Fibroblast of skin of left biceps (primary cell): ENCODE results near the gene ANXA3.
A peak's percentile ranks its signal among the peaks of the same experiment; 100 is the strongest.
"Not testable (repeated sequence)": the region's sequence is repeated elsewhere in the genome, so short reads cannot be mapped to it uniquely, and the experiment has no call there.

Experiments used
- DNase-seq, 2 experiments: peaks; one replicate each; pipeline ENCODE4 v3.0.0-alpha.2; 2013; ENCODE audit warnings: low read depth in 2 of 2

The ANXA3 gene, protein sequence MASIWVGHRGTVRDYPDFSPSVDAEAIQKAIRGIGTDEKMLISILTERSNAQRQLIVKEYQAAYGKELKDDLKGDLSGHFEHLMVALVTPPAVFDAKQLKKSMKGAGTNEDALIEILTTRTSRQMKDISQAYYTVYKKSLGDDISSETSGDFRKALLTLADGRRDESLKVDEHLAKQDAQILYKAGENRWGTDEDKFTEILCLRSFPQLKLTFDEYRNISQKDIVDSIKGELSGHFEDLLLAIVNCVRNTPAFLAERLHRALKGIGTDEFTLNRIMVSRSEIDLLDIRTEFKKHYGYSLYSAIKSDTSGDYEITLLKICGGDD

DNA sequence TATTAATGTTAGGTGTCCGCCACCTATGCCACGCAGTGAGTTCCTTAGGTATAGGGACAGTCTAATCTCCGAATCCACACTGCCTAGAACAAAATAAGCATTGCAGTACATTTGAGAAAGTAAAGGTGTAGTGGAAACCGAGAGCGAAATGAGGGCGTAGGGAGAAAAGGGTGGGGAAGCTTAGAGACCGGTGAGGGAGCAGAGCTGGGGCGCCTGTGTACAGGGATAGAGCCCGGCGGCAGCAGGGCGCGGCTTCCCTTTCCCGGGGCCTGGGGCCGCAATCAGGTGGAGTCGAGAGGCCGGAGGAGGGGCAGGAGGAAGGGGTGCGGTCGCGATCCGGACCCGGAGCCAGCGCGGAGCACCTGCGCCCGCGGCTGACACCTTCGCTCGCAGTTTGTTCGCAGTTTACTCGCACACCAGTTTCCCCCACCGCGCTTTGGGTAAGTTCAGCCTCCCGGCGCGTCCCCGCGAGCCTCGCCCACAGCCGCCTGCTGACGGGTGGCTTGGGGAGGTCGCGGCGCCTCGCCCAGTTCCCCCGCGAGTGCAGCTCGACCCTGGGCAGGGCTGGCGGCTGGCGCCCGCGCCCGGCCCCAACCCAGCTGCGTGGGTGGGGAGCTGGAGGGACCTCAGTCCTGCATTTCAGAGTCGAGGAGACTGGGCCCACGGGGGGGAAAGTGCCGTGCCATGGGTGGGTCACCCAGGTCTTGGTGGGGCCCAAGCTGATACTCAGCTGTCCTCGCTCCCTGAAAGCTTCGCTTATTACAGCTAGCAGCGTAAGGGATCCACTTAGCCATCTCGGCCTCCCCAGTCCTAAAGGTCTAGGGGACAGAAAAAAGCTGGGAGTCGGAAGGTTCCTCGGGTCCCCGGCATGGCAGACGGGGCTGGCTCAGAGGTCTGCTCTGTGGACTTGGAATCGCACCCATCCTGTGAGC, at the start of gene ANXA3:
TSS of gene ANXA3 (plus strand) at position 351 of the 932 bp plus-strand sequence. CDS start 2,704 bp downstream, outside the sequence.
- DNase-seq: no peak

DNA sequence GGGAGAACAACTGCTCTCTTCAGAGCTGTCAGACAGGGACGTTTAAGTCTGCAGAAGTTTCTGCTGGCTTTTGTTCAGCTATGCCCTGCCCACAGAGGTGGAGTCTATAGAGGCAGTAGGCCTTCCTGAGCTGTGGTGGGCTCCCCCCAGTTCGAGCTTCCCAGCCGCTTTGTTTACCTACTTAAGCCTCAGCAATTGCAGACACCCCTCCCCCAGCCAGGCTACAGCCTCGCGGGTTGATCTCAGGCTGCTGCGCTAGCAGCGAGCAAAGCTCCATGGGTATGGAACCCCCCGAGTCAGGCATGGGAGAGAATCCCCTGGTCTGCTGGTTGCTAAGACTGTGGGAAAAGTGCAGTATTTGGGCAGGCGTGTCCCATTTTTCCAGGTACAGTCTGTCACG, 45.3 kb upstream of the ANXA3 start:
- DNase-seq: not testable (repeated sequence)

DNA sequence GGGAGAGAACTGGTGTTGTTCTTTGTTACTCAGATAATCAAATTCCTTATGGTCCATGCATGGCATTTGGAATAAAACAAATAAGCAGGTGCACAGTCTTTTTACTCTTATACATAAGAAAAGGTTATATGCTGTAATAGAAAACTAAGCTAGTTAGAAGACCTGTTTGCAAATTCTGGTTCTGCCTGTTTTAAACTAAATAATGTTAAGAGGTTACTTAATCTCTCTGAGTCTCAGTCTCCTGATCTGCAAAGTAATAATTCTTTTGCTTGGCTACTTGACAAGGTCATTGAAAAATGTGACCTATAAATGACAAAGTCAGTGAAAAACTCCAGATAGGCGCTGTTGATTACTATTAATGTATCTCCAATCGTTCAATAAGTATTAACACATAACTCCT, 42.5 kb upstream of the ANXA3 start:
- DNase-seq: no peak

DNA sequence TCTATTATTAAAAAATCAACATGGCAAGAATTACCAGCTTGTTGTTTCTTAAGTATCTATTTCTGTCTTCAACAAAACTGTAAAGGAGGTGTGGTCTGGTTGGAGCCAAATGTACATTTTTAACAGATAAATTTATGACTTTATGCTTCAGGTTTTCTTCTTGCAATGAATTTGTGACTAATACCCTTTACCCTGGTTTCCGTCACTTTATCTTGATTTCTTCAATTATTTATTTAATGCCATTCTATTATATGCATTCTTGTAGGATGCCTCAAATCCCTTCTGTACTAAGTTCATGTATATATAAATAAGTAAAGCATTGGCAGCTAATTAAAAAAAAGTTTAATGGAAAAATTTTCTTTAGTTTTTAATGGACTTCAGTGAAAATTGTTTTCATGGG, 41.5 kb upstream of the ANXA3 start:
- DNase-seq: no peak

DNA sequence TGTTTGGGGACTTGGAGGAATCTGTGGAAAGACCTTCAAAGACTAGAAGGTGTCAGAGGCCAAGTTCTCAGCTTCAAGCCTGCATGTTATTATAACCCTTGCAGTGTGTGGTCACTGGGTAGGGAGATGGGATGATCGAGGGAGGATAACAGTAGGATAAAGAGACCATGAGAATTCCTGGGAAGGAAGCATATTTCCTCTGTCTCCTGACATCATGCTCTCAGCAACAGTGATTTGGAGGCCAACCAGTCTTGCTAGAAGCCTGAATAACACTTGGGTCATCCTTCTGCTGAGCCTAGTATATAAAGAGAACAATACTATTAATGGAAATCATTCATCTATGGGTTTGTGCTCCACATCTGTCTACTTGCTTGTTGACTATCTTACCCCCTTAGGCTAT, 40.9 kb upstream of the ANXA3 start:
- no peak for DNase-seq

DNA sequence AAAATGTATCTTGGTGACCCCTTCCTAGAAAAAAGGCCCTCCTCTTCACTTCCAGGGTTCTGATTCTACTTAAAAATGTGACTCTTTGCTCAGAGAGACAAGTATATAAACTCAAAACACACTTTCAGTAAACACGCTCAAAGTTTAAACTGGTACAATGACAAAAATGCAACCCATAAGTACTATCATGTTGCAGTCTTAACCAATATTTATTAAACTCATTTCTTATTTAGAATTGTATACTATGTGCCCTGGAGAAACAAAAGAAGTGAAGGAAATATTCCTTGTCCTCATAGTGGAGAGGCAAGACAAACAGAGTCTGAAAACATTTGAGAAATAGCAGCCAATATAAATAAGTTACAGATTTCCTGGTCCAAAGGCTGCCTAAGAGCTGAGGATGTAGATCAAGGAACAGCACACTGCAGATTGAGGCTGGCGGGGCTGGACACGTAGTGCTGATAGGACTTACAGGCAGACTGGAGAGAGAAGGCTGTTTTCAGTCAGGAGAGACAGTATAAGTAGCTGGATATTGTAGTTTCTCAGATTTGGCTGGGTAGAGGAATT, 39.1 kb upstream of the ANXA3 start:
- no peak for DNase-seq

DNA sequence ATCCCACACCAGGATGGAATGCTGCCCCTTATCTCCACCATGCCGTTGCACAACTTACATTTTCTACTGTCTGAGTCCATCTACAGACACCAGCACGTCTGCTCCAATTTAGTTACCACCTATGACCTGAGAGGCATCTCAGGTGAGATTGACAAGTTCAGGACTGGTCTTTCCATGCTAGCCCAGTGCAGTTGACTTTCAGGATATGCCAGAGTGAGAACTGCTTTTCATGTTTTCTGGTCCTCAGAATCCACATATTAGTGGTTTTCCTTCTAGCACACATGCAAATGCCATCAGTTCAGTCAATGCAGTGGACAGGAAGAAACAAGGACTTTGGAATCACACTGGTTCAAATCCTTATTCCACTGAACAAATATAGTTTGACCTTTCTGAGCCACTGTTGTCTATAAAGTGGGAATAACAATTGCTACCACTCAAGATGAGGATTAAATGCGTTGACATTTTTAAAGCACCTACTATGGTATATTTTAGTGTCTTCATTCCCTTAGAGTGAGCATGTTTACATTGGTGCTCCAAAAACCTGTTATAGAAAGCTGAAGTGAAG, 38.1 kb upstream of the ANXA3 start:
- DNase-seq: no peak

DNA sequence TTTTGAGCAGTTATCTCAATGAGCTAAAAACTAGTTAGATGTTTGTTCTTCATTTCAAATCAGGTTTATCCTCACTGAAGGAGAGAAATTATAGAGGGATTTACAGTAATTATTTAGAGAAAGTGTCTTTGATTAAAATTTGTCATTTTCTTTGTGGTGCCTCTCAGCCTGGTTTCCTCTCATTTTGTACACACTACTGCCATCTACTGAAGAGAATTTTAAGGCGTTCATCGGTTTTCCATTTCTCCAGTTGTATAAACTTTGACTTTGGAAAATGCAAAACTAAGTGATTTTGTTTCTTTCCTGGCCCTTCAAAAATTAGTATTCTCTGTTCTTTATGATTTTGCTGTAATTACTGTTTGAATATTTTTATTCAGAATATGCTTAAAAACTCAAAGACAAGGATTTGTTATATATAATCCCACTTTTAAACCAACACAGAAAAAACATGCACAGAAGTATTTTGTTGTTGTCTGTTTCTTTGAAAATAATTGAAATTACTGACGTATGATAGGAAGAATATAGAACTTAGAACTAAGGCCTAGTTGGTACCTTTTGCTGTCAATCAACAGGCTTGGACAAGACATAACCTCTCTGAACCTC, 34.4 kb upstream of the ANXA3 start:
- DNase-seq: peak in 1 of 2 experiments; percentile 9

DNA sequence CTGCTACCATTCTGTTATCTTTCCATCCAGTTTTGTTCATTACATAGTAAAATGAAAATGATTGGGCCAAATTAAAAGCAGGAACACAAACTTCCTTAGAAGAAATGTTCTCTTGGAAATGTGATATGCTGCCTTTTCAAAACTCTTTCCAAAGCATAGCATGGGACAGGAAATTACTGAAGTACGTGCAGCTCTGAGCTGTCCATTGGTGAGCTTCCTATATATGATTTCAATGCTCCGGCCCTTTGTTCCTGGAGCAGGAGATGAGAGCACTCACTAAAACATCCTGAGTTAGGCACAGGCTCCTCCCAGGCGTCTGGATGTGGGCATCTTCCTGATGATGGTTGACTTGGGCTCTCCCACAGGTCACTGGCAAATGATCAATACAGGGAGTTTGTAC, 33.0 kb upstream of the ANXA3 start:
- DNase-seq: no peak

DNA sequence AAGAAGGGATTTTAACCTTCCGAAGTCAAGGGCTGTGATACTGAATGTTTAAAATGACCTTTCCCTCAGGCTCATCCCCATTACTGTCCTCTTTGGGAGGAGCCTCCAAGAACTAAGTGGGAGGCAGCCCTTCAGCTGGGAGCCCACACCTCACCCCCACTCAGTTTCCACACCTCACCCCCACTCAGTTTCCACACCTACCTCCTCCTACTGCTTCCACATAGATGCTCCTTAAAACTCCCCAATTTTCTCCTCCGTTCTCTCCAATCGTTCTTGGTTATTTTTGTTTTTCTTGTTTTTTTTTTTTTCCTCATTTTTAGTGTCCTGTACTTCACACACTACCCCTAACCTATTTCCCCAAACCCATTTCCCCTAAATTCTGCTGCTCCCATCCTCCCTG, 31.6 kb upstream of the ANXA3 start:
- no peak for DNase-seq

DNA sequence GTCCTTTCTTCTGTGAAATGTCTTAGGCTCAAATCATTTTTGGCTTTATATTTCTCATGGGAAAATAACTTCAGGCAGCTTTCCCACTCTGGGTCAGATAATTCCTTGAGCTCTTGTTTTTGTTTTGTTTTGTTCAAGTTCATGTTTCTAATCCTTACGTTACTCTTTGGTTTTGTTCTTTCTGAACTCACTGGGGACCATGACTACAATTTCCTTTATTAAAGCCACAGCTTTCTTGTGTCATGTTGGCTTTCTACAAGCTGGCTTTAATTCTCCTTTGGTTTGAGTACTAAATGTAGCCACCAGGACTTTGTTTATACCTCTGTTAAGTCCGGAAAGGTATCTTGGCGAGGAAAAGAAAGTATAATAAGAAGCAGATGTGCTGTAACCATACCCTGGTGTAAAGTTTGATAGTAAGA, 30.8 kb upstream of the ANXA3 start:
- DNase-seq: peak in 1 of 2 experiments; percentile 21

DNA sequence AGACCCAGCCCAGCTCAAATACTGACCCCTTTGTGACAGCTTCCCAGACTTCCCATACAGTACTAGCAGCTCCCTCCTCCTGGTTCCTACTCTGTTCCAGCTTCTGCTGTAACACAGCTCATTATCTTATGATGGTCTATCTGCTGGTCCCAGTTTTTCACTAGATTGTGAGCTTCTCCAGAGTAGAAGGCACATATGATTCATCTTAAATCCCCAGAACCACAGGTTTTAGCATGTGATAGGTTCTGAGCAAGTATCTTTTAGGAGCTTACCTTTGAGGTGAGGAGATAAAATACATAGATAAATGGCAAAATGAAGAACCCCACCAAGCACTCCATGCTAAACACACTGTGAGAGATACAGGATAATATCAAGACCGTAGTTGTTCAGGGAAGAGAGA, 27.6 kb upstream of the ANXA3 start:
- no peak for DNase-seq

DNA sequence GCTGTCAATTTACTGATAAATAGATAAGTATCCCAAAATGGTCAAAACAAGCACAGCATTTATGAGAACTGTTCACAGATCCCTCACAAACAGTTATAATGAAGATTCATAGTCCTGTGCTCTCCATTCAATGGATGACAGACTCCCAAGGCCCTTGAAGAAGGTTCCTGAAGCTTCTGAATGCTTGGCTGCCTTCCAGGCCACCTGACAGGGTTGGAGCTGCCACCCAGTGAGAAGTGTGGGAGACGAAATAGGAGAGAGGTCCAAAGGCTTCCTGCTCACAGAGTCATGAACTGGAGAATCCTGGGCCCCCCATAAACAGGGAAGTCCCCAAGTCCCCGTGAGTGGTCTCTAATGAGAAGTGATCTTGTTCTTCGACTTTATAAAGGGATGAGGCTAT, 26.0 kb upstream of the ANXA3 start:
- DNase-seq: no peak

DNA sequence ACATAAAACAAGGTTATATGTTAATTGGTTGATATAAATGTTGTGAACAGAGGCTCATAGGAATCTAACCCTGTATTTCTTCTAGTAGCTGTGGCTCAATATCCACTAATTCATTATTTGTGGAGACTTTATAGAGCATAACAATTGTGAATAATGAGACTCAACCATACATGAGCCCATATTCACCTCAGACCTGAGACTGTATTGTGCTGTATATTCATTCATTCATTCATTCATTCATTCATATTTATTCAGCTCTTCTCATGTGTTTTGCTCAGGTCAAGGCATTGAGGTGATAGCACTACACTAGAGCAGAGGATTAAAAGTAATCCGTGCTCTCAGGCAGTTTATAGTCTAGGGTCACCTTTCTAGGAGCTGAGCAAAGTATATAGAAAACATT, 24.5 kb upstream of the ANXA3 start:
- no peak for DNase-seq

DNA sequence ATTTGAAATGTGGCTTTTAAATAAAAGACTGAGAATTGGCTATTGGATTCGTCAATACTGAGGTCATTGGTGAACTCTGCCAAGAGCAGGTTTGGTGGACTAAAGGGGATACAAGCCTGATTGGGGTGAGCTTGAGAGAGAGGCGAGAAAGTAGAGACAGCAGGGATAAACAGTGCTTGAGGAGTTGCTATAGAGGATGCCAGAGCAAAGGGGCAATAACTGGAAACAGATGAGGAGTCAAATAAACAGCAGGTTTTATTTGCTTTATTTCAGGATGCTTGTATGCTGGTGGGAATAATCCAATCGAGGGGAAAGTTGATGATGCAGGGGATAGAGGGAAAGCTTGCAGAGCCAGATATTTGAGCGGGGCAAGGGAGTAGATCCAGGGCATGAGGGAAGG, 24.0 kb upstream of the ANXA3 start:
- no peak for DNase-seq

DNA sequence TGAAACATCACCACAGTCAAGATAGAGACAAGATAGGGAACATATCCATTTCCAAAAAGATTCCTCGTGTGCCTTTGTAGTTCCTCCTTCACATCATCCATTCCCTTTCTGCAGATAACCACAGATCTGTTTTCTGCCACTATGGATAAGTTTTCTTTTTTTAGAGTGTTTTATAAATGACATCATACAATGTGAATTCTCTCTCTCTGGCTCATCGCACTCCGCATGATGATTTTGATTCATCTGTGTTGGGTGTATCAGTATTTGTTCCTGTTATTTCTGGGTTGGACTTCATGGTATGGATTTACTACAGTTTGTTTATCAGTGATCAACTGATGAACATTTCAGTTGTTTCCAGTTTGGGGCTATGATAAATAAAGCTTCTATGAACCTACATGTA, 23.2 kb upstream of the ANXA3 start:
- DNase-seq: no peak

DNA sequence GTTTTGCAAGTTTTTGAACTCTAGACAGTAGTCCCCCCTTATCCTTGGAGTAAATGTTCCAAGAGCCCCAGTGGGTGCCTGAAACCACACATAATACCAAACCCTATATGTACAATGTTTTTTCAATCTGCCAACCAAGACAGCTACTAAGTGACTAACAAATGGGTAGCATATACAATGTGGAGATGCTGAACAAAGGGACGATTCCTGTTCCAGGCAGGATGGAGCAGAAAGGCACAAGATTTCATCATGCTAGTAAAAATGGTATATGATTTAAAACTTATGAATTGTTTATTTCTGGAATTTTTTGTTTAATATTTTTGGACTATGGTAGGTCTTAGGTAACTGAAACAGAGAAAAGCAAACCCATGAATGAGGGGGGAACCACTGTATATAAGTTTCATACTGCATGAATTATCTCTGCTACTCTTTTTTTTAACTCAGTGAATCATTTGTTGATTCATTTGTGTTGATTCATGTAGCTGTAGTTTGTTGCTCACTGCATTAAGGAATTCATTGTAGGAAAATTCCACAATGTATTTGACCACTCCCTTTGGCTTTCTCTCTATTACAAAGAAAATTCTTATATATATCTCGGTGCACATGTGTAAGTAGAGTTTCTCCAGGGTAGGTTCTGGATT, 21.9 kb upstream of the ANXA3 start:
- DNase-seq: no peak

DNA sequence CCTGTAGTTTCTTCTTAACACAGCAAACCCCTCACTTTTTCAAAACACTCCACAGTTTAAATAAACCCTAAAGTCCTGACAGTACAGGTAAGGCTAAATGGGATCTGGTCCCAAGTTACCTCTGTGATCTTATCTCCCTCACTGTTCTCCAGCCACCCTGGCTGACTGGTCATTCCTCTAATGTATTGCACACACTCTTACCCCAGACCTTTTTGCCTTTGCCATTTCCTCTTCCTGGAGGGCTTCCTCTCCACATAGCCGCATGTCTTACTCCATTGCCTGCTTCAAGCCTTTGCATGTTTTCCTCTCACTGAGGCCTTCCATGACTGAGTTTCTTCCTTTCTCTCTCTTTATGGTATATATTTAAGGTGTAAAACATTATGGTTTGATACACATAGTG, 19.5 kb upstream of the ANXA3 start:
- no peak for DNase-seq

DNA sequence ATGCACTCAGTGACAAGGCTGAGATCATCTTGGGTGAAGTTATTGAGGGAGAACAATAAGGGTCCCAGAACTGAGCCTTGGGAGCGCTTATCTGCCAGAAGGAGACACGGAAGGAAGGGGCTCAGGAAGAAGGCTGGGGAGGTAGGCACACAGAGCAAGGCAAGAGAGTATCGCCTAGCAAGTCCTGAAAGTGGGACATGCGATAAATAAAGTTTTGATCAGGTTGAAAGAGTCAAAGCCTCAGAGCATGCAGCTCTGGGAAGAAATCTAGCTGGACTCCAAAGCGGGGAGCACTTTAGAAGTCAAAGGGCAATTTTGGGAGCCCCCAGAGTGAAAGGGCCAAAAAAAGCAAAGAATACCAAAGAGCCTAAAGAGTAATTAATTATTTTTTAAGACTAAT, 17.7 kb upstream of the ANXA3 start:
- no peak for DNase-seq

DNA sequence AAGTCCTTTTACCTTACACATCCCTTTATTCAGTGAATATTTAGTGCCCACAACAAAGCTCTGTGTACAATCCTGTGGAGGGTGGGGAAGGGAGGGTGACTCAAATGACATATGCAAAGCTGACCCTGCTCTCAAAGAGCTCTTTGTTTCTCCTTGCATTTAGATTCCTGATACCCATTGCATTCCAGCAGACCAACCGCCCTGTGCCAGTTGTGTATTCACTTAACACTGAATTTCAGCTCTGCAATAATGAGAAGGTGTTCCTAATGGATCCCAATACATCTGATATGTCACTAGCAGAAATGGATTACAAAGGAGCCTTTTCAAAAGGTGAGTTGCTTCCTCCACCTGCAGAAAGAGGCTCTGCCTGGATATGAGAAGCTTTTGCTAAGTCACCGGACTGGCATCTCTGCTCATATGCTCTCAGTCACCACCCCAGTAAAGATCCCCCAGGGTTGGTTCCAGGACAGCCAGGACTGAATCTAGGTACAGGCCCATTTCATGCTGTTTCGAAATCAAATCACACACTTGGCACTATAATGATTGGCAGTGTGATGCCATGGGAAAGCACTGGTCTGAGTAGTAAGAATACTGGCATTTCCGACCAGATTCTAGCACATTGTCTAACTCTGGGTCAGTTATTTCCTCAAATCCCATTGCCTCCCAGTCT, 17.1 kb upstream of the ANXA3 start:
- no peak for DNase-seq

DNA sequence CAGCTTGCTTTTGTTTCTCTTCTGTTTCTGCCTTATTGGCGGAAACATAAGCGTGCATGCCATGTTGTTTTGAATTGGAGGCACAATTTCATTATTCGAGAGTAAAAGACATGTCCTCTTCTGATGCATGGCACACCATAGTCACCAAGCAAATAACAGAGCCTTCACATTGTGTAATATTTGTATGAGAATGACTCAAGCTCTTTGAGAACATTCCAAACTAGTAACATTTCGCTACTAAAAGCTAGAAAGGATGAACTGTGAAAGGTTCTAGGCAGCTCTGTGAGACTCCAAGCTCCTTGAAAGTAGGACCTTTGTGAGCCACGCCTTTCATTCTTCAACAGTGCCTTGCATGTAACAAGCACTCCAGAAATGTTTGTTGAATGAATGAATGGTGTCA, 9.2 kb upstream of the ANXA3 start:
- DNase-seq: no peak
